Endothelial cell (in vitro differentiated cells): ENCODE results near the gene CYTH4. TPM values are rescaled to one million over a fixed set of nuclear protein-coding genes. Genes with fewer than 3 reads are reported as not detected.

ENCODE experiments used
- DNase-seq: peaks from one replicate; pipeline ENCODE4 v3.0.0; 2021; ENCODE audit warnings: low spot score
- H3K27ac Mint-ChIP-seq: one replicate; pipeline ENCODE4 v1.8.0; 2021; ENCODE audit warnings: mixed read lengths, inconsistent platforms; ENCODE audit not compliant: unreplicated experiment
- H3K27me3 Mint-ChIP-seq: one replicate; pipeline ENCODE4 v1.8.0; 2021; ENCODE audit warnings: mild to moderate bottlenecking, moderate library complexity, mixed read lengths, inconsistent platforms; ENCODE audit not compliant: unreplicated experiment
- H3K36me3 Mint-ChIP-seq: one replicate; pipeline ENCODE4 v1.8.0; 2021; ENCODE audit warnings: mild to moderate bottlenecking, low read depth, mixed read lengths, inconsistent platforms; ENCODE audit not compliant: unreplicated experiment
- H3K4me1 Mint-ChIP-seq: one replicate; pipeline ENCODE4 v1.8.0; 2021; ENCODE audit warnings: mild to moderate bottlenecking, mixed read lengths, inconsistent platforms; ENCODE audit not compliant: unreplicated experiment
- H3K4me3 Mint-ChIP-seq: one replicate; pipeline ENCODE4 v1.8.0; 2021; ENCODE audit warnings: mild to moderate bottlenecking, mixed read lengths, inconsistent platforms; ENCODE audit not compliant: unreplicated experiment
- H3K9me3 Mint-ChIP-seq: one replicate; pipeline ENCODE4 v1.8.0; 2021; ENCODE audit warnings: mixed read lengths, inconsistent platforms; ENCODE audit not compliant: unreplicated experiment
- total RNA-seq: library from RNA; stranded (reverse); fragmentation: NEBNext Ultra II Directional; extraction: Animal tissue kit (Norgen Biotek cat#: 25700); gene quantifications from one replicate; pipeline ENCODE4 v1.2.1, GENCODE V29; 2021; ENCODE audit not compliant: unreplicated experiment
- TF ChIP-seq, protein P1 (sequence below): fragments of 200-600 bp; sonication (generic); IDR thresholded peaks from one replicate; pipeline ENCODE4 v1.5.0; 2021; ENCODE audit warnings: antibody characterized with exemption; ENCODE audit not compliant: unreplicated experiment

CYTH4 gene
- total RNA-seq, 1 donor from 2014 or later = 0.33 TPM

DNA sequence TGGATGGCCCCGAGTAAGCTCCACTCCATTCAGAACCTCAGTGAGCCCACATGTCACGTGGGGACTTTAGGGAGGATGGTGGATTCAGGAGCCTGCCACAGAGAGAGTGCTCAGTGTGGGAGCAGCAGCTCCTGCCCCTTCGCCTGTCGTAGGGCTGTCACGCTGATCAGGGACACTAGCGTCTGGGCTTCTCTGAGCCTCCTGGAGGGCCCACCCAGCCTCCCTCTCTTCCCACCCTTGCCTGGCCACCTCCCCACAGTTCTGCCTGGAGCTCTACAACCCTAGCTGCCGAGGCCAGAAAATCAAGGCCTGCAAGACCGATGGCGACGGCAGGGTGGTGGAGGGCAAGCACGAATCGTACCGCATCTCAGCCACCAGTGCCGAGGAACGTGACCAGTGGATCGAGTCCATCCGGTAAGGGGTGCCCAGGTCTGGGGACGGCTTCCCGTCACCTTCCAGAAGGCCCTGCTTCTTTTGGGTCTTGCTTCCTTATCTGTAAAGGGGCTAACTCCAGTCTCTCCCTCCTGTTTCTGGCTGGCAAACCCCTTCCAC is 29.5 kb downstream of the CYTH4 start:
- Mint-ChIP-seq H3K27me3 (peaks cover 4% of the 10 kb centered on the region), H3K36me3 (no peaks in the 10 kb centered on the region), H3K4me1 (peaks cover 20% of the 10 kb centered on the region), H3K27ac (no peak overlapping the region), H3K4me3 (no peak overlapping the region), H3K9me3 (no peaks in the 10 kb centered on the region)
- no peak for DNase-seq
- TF ChIP-seq, protein P1, sequence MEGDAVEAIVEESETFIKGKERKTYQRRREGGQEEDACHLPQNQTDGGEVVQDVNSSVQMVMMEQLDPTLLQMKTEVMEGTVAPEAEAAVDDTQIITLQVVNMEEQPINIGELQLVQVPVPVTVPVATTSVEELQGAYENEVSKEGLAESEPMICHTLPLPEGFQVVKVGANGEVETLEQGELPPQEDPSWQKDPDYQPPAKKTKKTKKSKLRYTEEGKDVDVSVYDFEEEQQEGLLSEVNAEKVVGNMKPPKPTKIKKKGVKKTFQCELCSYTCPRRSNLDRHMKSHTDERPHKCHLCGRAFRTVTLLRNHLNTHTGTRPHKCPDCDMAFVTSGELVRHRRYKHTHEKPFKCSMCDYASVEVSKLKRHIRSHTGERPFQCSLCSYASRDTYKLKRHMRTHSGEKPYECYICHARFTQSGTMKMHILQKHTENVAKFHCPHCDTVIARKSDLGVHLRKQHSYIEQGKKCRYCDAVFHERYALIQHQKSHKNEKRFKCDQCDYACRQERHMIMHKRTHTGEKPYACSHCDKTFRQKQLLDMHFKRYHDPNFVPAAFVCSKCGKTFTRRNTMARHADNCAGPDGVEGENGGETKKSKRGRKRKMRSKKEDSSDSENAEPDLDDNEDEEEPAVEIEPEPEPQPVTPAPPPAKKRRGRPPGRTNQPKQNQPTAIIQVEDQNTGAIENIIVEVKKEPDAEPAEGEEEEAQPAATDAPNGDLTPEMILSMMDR = no peak

DNA sequence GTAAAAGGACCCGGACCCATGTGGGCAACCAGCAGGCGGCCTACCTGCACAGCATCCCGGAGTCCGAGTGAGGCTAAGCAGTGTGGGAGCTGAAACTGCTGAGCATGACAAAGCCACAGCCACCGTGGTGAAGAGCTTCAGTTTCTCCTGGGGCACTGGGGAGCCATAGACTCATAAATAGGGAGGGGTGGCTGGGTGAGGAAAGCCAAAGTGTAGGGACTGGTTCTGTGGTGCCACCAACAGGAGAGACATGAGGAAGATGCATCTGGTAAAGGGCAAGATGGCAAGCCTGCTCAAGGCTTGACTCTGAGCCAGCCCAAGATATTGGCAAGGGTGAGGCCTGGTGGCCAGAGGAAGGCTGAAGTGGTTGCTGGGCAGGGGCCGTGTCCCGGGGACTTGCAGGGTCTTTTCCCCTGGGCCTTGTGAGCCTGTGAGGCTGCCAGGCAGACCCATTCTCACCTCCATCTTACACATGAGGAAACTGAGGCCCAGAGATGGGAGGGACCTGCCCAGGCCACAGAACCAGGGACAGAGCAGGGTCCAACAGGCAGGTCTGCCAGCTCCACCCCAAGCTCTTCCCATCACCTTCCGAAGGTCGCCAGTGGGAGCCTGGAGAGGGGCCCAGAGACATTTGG is 30.4 kb downstream of the CYTH4 start:
- no peak overlapping the region for H3K27ac Mint-ChIP-seq
- no peaks in the 10 kb centered on the region for H3K36me3 Mint-ChIP-seq
- TF ChIP-seq, protein P1 = no peak
- no peak overlapping the region for H3K4me3 Mint-ChIP-seq
- H3K9me3 Mint-ChIP-seq = no peaks in the 10 kb centered on the region
- DNase-seq = no peak
- H3K4me1 Mint-ChIP-seq = peaks cover 16% of the 10 kb centered on the region
- H3K27me3 Mint-ChIP-seq = peaks cover 4% of the 10 kb centered on the region

DNA sequence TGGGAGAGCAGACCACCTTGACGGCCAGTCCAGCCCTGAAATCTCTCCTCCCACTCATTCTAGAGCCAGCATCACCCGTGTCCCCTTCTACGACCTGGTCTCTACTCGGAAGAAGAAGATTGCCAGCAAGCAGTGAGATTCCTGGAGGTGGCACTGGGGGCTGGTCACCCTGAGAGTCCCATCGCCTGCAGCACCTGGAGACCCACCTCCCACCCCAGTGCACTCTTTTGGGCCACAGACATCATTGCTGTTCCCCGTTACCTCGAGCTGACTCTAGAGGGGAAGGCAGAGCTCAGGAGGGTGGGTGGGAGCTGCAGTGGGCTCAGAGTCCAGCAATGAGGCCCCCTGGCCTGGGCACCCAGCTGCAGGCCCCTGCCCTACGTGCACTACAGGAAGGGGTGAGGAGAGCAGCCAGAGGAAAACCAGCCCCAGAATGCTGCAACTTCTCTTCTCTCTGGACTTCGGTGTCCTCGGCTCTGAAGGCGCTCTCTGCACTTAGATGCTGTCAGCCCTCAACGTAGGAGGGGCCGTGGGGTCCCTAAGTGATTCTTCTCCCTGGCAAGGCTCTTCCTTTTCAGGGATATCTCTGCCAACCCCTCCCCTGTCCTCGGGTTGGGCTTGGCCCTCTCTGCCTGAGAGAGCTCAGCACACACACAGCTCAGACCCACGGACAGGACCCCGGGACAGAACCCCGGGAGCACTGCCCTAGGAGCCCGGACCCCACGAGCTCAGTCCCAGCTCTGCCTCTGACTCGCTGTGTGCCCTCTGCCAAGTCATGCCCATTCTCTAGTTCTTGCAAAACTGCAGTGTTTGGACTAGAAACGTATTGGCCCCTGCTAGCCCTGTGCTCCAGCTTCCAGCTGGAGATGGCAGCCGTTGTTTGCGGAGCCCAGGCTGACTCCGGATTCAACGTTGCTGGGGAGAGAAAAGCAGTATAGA is 31.3 kb downstream of the CYTH4 start:
- DNase-seq = no peak
- Mint-ChIP-seq H3K27ac (no peak overlapping the region), H3K9me3 (no peaks in the 10 kb centered on the region), H3K4me1 (peaks cover 6% of the 10 kb centered on the region), H3K36me3 (no peaks in the 10 kb centered on the region), H3K27me3 (peaks cover 4% of the 10 kb centered on the region), H3K4me3 (no peak overlapping the region)
- TF ChIP-seq, protein P1 = no peak

DNA sequence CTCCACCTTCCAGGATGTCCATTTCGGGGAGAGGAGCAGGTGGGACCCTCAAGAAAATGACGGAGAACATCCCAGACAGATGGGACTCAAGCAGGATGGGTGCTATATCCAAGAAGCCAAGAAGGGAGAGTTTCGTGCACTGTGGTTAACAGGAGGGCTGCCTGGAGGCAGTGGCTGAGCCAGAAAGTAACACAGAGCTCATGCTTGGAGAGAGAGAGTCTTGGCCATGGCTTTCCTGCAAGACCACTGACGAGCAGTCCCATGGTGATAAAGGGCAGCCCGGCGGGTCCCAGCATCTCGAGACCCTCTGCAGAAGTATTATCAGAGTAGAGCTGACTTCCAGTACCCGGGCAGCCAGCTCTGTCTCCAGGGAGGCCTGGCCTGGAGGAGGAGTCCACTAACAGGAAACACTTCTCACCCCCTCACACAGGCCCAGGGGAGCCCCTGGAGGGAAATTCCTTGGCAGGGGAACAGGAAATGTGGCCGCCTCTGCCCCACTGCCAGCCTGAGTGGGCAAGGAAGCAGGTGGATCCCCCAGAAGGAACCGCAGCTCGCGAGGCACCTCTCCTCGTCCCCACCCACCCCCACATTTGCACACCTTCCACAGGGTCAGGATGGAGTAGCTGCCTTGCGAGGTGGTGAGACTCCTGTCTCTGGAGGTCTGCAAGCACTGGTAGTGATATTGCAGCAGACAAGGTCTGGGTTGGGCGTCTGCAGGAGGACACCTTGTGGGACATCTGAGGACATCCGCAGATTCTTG is 32.2 kb downstream of the CYTH4 start:
- TF ChIP-seq, protein P1 = no peak
- H3K36me3 Mint-ChIP-seq = no peaks in the 10 kb centered on the region
- H3K4me1 Mint-ChIP-seq = peaks cover 5% of the 10 kb centered on the region
- no peak for DNase-seq
- H3K27me3 Mint-ChIP-seq = peaks cover 4% of the 10 kb centered on the region
- H3K4me3 Mint-ChIP-seq = no peak overlapping the region
- H3K27ac Mint-ChIP-seq = no peak overlapping the region
- no peaks in the 10 kb centered on the region for H3K9me3 Mint-ChIP-seq
